Stomach (tissue), 19 donors: ENCODE measurements around the gene ACTN4. TPM values are rescaled to one million over a fixed set of nuclear protein-coding genes. Genes with fewer than 3 reads are reported as not detected.
"Not testable (repeated sequence)": the region's sequence is repeated elsewhere in the genome, so short reads cannot be mapped to it uniquely, and the experiment has no call there.

Experiments used
- DNase-seq, 2 donors: peaks; one replicate each; pipeline versions ENCODE4 v3.0.0 to v3.0.0-alpha.2; 2013 to 2019
- H3K27ac ChIP-seq, 5 donors: fragments of 200-600 bp in 4 of 5; sonication (generic) in 4 of 5; one replicate each; pipeline ENCODE4 v1.5.1; 2013 to 2019; ENCODE audit warnings: mild to moderate bottlenecking in 1 of 5, moderate library complexity in 1 of 5
- H3K27me3 ChIP-seq, 3 donors: fragments of 200-600 bp; sonication (generic); one replicate each; pipeline ENCODE4 v1.5.1; 2017 to 2019; ENCODE audit warnings: mixed run types in 1 of 3
- H3K36me3 ChIP-seq, 4 donors: fragments of 200-600 bp; sonication (generic); 1 replicate in 3 of 4; 2 replicates in 1 of 4; pipeline ENCODE4 v1.5.1; 2016 to 2019
- H3K4me1 ChIP-seq, 4 donors: fragments of 200-600 bp; sonication (generic); one replicate each; pipeline ENCODE4 v1.5.1; 2016 to 2019
- H3K4me3 ChIP-seq, 4 donors: fragments of 200-600 bp; sonication (generic) in 3 of 4; one replicate each; pipeline ENCODE4 v1.5.1; 2016 to 2019; ENCODE audit warnings: mild to moderate bottlenecking in 1 of 4
- H3K9me3 ChIP-seq, 4 donors: fragments of 200-600 bp; sonication (generic); one replicate each; pipeline ENCODE4 v1.5.1; 2016 to 2019
- EP300 ChIP-seq: sonication (generic); formaldehyde crosslinking; IDR thresholded peaks from one replicate; pipeline ENCODE4 v1.6.1; 2017; ENCODE audit warnings: antibody characterized with exemption
- POLR2A ChIP-seq, 4 donors: fragments of 450-650 bp; IDR thresholded peaks; one replicate each; pipeline ENCODE4 v1.6.1; 2016; ENCODE audit warnings: antibody characterized with exemption in 4 of 4, control low read depth in 2 of 4, mild to moderate bottlenecking in 1 of 4, moderate library complexity in 1 of 4
- POLR2AphosphoS5 ChIP-seq, 3 donors: sonication (generic); formaldehyde crosslinking; IDR thresholded peaks; one replicate each; pipeline ENCODE4 v1.6.1; 2016; ENCODE audit warnings: antibody characterized with exemption in 3 of 3
- WGBS, 5 donors: extraction: QIAGEN DNeasy Blood & Tissue Kit in 3 of 5; methylation state at CpG; one replicate each; pipeline versions ENCODE4 v1.1.5 to v1.1.7; 2013 to 2018; 5-methylcytosine and 5-hydroxymethylcytosine counted together
- intact Hi-C: fragments of 100-400 bp; cut with DNase I; formaldehyde crosslinking; loops from one replicate; pipeline ENCODE4 v1.15.1; 2023; ENCODE audit warnings: low total_unique reads
- long read RNA-seq, 10 donors: transcript quantifications; one replicate each; lab custom pipeline, GENCODE V29; 2026
- polyA plus RNA-seq, 3 donors: library from polyadenylated mRNA; stranded (reverse); fragments of 200-250 nt; gene quantifications; one replicate each; pipeline ENCODE4 v1.2.3, GENCODE V29; 2013
- total RNA-seq, 5 donors: library from RNA; depleted of rRNA; stranded (reverse); fragments of >200 nt; gene quantifications; one replicate each; pipeline versions ENCODE4 v1.1.0 to v1.2.3, GENCODE V29; 2014 to 2016
- TF ChIP-seq, protein P1 (sequence below), 7 experiments: fragments of 450-650 bp in 4 of 7; fragments of 200-600 bp in 3 of 7; sonication (generic) in 3 of 7; IDR thresholded peaks; one replicate each; pipeline ENCODE4 v1.5.1; 2016 to 2019; ENCODE audit warnings: antibody characterized with exemption in 7 of 7, control low read depth in 2 of 7, mild to moderate bottlenecking in 1 of 7
- donor health status: healthy with polysubstance abuse.
- donor health status: Bipolar disorder and iron deficiency.
- donor health status: healthy.

ACTN4 gene
- 100 to 1,000 TPM; 254 to 343 (median 319) TPM for total RNA-seq
- polyA plus RNA-seq: 10 to 100 TPM; 55.3 to 87.2 (median 75.0) TPM
- long read RNA-seq, donor 1, full-length matches to known transcripts: 11 of 38 reads
- long read RNA-seq, donor 1, partial matches to known transcripts: 27 of 38 reads
- long read RNA-seq, donor 1, other reads (novel, unspliced or antisense): 0 of 38 reads
- long read RNA-seq, donor 2, full-length matches to known transcripts: 27 of 76 reads
- long read RNA-seq, donor 2, partial matches to known transcripts: 49 of 76 reads
- long read RNA-seq, donor 2, other reads (novel, unspliced or antisense): 0 of 76 reads
- long read RNA-seq, donor 3, full-length matches to known transcripts: 5 of 17 reads
- long read RNA-seq, donor 3, partial matches to known transcripts: 12 of 17 reads
- long read RNA-seq, donor 3, other reads (novel, unspliced or antisense): 0 of 17 reads
- long read RNA-seq, donor 4, full-length matches to known transcripts: 3 of 3 reads
- long read RNA-seq, donor 4, partial matches to known transcripts: 0 of 3 reads
- long read RNA-seq, donor 4, other reads (novel, unspliced or antisense): 0 of 3 reads
- long read RNA-seq, donor 5, full-length matches to known transcripts: 9 of 42 reads
- long read RNA-seq, donor 5, partial matches to known transcripts: 33 of 42 reads
- long read RNA-seq, donor 5, other reads (novel, unspliced or antisense): 0 of 42 reads
- long read RNA-seq, donor 6, full-length matches to known transcripts: 38 of 233 reads
- long read RNA-seq, donor 6, partial matches to known transcripts: 139 of 233 reads
- long read RNA-seq, donor 6, other reads (novel, unspliced or antisense): 56 of 233 reads
- long read RNA-seq, donor 7, full-length matches to known transcripts: 24 of 80 reads
- long read RNA-seq, donor 7, partial matches to known transcripts: 56 of 80 reads
- long read RNA-seq, donor 7, other reads (novel, unspliced or antisense): 0 of 80 reads
- long read RNA-seq, donor 8, full-length matches to known transcripts: 8 of 190 reads
- long read RNA-seq, donor 8, partial matches to known transcripts: 182 of 190 reads
- long read RNA-seq, donor 8, other reads (novel, unspliced or antisense): 0 of 190 reads
- long read RNA-seq, donor 9, full-length matches to known transcripts: 9 of 58 reads
- long read RNA-seq, donor 9, partial matches to known transcripts: 49 of 58 reads
- long read RNA-seq, donor 9, other reads (novel, unspliced or antisense): 0 of 58 reads
- long read RNA-seq, donor 10, full-length matches to known transcripts: 7 of 13 reads
- long read RNA-seq, donor 10, partial matches to known transcripts: 6 of 13 reads
- long read RNA-seq, donor 10, other reads (novel, unspliced or antisense): 0 of 13 reads

DNA sequence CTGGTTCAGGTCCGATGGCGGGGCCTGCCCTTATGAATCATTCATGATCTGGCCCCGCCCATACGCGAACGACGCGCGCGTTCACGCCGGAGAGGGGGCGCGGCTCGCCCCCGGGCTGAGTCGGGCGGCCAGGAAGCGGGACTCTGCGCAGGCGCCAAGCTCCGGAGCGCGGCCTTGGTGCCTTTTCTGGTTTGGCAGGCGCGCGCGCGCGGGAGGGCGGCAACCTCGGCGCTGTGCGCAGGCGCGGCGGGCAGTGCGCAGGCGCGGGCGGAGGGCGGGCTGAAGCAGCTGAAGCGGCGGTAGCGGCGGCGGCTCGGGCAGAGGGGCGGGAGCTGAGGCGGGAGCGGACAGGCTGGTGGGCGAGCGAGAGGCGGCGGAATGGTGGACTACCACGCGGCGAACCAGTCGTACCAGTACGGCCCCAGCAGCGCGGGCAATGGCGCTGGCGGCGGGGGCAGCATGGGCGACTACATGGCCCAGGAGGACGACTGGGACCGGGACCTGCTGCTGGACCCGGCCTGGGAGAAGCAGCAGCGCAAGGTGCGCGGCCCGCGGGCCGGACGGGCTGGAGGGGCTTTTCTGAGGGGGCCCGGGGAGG lies at the start of gene ACTN4:
Gene ACTN4, plus strand, starts transcription at position 282 of the 598 bp plus-strand sequence. Its CDS starts 97 bp downstream, at position 379.
- Histone ChIP-seq H3K27me3 (no peaks in the 10 kb centered on the region), H3K36me3 (no peaks in the 10 kb centered on the region), H3K4me1 (peaks cover 34 to 46% (median 38%) of the 10 kb centered on the region in 4 donors), H3K27ac (peak within 1 kb of the TSS; percentile 95 to 99 (median 98)), H3K9me3 (no peaks in the 10 kb centered on the region), H3K4me3 (peak within 1 kb of the TSS; percentile 83 to 100 (median 94))
- intact Hi-C loops: no loop called here
- 0 to 1% (median 0%) methylated on average over 65 to 77 of the region's 77 CpGs for WGBS, 5 donors
- peak; percentile 95 to 99 (median 99) for TF ChIP-seq POLR2AphosphoS5 (IDR thresholded peaks at IDR 0.05)
- peak in 2 of 4 donors; percentile 85 to 98 for TF ChIP-seq POLR2A (IDR thresholded peaks at IDR 0.05)
- no peak for TF ChIP-seq EP300
- TF ChIP-seq, protein P1, sequence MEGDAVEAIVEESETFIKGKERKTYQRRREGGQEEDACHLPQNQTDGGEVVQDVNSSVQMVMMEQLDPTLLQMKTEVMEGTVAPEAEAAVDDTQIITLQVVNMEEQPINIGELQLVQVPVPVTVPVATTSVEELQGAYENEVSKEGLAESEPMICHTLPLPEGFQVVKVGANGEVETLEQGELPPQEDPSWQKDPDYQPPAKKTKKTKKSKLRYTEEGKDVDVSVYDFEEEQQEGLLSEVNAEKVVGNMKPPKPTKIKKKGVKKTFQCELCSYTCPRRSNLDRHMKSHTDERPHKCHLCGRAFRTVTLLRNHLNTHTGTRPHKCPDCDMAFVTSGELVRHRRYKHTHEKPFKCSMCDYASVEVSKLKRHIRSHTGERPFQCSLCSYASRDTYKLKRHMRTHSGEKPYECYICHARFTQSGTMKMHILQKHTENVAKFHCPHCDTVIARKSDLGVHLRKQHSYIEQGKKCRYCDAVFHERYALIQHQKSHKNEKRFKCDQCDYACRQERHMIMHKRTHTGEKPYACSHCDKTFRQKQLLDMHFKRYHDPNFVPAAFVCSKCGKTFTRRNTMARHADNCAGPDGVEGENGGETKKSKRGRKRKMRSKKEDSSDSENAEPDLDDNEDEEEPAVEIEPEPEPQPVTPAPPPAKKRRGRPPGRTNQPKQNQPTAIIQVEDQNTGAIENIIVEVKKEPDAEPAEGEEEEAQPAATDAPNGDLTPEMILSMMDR (IDR thresholded peaks at IDR 0.05): no peak
- peak; percentile 99 to 100 for DNase-seq

DNA sequence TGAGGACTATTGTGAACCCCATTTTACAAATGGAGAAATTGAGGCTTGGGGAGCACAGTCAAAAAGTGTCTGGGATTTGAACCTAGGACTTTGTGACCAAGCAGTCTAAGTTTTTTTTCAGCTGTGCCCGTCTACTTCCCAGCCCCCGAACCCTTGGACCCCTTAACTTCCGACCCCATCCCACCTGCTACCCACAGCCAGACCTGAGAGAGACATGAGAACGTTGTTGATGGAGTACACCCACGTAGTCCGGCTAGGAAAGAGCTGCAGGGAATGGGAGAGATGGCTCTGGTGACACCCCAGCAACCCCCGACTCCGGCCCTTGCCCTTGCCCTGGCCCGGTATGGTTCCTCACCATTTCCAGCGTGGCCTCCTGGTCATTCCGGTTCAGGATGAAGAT lies 47.7 kb upstream of the ACTN4 start:
- Histone ChIP-seq H3K9me3 (no peaks in the 10 kb centered on the region), H3K27me3 (peaks cover 0 to 19% (median 4%) of the 10 kb centered on the region in 3 donors), H3K36me3 (no peaks in the 10 kb centered on the region), H3K27ac (no peak overlapping the region), H3K4me1 (peaks cover 6 to 9% (median 8%) of the 10 kb centered on the region in 4 donors), H3K4me3 (no peak overlapping the region)
- TF ChIP-seq POLR2AphosphoS5 (IDR thresholded peaks at IDR 0.05) (no peak), EP300 (no peak), POLR2A (IDR thresholded peaks at IDR 0.05) (no peak)
- TF ChIP-seq, protein P1 (IDR thresholded peaks at IDR 0.05): no peak
- 85 to 90% (median 90%) methylated on average over 10 to 11 of the region's 11 CpGs for WGBS, 5 donors
- no peak for DNase-seq
- intact Hi-C loops: no loop called here

DNA sequence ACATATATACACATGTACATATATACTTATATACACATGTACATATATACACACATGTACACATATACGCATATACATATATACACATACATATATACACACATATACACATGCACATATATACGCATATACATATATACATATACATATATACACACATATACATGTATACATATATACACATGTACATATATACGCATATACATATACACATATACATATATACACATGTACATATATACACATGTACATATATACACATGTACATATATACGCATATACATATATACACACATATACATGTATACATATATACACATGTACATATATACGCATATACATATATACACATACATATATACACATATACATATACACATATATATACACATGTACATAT lies 44.6 kb upstream of the ACTN4 start:
- H3K27ac ChIP-seq, H3K4me3 ChIP-seq, DNase-seq, H3K36me3 ChIP-seq, H3K9me3 ChIP-seq, H3K27me3 ChIP-seq, H3K4me1 ChIP-seq, intact Hi-C loops: not testable (repeated sequence)
- WGBS, 5 donors: 92 to 96% (median 94%) methylated on average over 5 of the region's 5 CpGs

DNA sequence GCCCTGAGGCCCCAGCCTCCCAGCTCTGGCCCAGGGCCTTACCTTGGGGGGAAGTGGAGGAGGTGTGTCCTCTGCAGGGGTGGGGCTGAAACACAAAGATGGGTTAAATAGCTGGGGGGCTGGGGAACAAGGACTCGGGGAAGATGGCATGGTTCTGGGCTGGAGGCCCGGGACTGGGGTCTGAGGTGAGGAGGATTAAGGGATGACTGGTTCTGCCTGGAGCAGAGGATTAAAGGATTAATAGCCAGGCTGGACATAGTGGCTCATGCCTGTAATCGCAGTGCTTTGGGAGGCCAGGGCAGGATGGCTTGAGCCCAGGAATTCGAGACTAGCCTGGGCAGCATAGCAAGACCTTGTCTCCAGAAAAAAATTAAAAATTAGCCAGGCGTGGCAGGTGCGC lies 41.3 kb upstream of the ACTN4 start:
- DNase-seq: no peak
- Histone ChIP-seq H3K4me1 (no peaks in the 10 kb centered on the region), H3K9me3 (no peaks in the 10 kb centered on the region), H3K4me3 (no peak overlapping the region), H3K27me3 (no peaks in the 10 kb centered on the region), H3K27ac (no peak overlapping the region), H3K36me3 (peaks cover 0 to 4% (median 0%) of the 10 kb centered on the region in 4 donors)
- TF ChIP-seq EP300: no peak
- TF ChIP-seq, protein P1 (IDR thresholded peaks at IDR 0.05): no peak
- no peak for TF ChIP-seq POLR2A (IDR thresholded peaks at IDR 0.05)
- TF ChIP-seq POLR2AphosphoS5 (IDR thresholded peaks at IDR 0.05): no peak
- WGBS, 5 donors: 73 to 90% (median 78%) methylated on average over 6 of the region's 6 CpGs
- intact Hi-C loops: no loop called here
